HG02885 (cell line): ENCODE data around the gene NFIA.

Experiments
- ATAC-seq: cut with Tn5 transposase; IDR thresholded peaks from one replicate; pipeline ENCODE4 v1.9.1; 2021; ENCODE audit warnings: mild to moderate bottlenecking; ENCODE audit not compliant: unreplicated experiment, poor library complexity

The NFIA gene

DNA sequence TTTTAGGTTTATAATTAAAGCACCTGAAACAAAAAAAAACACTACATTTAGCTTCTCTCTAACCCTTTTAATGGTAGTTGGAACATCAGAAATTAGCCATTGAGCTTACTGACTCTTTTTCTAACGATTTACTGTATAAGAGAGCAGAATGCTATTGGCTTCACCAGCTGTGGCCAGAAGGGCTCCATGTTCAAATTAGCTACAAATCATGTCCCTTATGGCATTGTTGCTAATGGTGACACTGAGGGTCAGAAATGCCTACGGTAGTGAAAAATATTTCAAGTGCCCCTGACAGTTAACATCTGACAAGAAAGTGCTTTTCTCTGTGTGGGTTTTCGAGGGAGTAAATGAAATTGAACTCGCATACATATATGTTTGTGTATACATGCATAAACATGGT, 232.7 kb downstream of the NFIA start:
- ATAC-seq = no peak

DNA sequence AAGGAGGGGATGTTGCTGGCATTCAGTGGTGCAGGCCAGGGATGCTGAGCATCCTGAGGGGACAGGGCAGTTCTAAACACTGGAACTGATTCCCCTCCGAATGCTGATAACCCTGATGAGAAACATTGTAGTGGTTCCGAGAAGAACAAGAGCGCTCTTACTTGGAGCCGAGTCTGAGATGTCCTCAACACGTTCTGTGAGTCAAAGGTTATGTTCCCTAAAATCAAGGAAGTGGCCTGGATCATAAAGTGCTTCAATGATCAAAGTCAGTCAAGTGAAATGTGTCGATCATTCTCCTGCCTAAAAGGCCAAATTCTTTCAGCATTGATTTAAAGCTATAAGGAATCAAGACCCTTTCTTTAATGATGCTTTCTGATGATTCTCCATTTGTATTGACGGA, 234.1 kb downstream of the NFIA start:
- no peak for ATAC-seq

DNA sequence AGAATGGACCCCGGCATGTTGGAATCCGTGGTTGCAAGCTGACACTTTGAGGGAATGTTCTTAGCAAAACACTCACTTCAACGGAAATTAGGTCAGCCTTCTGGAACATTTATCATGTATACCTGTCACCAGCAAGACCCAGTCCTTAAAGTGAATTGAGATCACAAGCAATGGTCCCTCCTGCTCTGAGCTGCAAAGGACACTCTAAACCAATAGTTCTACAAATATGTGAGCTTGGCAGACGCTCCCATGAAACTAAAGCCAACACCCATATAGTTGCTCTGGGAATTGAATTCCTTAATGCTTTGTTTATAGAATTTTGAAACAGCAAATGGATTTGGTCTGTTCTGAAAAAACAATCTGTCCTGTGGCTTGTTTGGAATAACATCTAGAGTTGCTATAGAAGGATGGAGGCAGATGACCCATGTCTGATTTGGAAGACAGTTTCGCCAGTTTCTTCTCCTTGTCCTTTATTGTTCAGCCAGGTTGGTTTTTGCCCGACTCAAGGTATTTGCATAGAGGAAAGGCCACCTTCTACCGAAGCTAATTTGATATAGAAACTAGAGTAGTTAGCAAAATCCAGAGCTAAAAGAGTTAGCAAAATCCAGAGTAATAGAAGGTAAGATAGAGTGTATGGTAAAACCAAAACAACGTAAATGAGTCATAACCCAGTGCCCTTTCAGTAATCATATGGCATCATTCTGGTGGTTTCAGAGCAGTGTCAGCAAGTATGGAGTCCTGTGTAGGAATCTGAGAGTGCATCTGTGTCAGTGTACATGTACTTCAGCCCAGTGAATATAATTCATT, 236.2 kb downstream of the NFIA start:
- ATAC-seq = peak; percentile 99

DNA sequence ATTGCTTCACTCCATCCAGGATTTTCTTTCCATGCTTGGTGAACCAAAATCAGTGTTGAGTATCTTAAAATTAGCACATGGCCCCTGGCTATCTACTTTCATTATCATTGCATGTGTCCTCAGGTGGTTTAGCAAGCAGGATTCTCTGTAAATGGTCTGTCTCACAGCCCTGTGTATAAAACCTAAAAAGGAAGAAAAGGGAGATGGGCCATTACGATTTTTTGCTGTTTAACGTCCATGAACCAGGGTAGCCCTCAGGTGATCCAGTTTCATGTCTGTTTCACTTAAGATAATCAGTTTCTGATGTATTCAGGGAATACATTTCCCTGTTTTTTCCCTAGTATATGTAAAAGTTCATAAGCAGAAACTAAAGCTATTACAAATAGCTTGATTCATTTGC, 238.2 kb downstream of the NFIA start:
- ATAC-seq = no peak

DNA sequence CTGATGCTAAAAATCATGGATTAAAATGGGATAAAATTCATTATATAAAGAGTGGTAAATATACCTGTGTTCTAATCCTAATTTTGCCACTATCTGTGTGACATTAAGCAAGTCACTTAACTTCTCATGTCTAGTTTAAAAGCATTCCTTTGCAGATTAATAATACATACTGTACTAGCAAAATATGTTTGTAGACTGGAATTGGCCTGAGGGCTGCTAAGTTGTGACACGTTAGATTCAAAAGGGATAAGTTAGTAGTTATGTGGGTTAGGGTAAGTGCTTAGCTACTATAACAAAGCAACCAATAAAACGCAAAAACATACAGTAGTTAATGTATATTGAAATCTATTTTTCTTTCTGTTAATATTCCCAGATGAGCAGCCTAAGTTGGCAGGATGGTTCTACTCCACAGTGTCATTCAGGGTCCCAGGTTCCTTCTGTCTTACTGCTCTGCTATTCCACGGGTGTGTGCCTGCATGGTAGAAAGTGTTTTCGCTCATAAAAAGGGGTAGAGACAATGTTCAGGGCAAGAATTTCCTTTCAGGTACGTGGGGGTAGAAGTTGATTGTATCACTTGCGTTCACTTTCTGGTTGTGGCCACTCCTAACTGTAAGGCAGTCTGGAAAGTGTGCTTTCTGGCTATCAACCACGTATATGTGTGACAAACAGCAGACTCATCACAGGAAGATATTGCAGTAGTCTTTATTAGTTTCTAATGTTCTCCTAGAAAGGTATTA, 239.8 kb downstream of the NFIA start:
- no peak for ATAC-seq

DNA sequence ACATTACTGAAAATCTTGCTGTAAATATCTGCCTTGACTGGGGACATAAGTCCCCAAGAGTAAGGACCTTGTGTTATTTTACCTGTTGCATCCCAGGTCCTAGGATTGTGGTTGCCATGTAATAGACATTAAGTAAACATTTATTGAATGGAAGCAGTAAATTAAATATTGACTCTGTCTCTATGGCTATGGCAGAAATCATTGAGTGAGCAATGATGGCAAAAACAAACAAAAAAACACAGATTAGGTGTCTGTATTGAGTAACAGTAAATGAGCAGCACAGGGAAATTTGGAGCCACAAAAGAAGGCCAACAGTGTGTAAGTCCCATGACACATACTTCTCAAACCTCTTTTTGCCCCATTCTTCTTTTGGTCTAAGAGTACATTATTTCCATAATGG, 240.4 kb downstream of the NFIA start:
- no peak for ATAC-seq

DNA sequence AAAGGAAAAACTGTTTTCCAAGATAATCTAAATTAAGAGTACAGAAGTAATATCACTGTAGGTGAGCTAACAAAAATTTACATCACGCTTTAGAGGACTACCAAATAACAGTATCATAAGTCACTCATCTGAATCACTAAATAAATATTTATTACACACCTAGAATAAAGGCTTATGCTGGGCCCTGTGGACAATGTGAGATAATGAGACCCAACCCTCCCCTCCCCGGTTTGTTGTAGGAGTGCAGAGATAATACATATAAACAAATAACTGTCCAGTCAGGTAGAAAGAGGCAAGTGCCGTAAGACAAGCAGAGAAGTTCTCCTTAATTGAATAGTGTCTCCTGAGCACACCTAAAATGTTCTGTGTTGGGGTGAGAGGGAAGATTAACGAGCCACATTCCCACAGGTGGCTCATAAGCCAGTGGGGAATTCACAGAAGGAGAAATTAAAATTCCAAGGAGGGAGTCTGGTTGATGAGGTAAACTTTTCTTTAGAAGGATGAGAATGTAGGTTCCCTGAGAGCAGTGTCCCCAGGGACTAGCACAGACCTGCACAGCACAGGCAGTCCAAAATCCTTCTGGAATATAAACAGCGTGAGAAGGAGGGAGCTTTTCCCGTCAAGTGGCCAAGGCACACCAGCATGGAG, 241.4 kb downstream of the NFIA start:
- no peak for ATAC-seq

DNA sequence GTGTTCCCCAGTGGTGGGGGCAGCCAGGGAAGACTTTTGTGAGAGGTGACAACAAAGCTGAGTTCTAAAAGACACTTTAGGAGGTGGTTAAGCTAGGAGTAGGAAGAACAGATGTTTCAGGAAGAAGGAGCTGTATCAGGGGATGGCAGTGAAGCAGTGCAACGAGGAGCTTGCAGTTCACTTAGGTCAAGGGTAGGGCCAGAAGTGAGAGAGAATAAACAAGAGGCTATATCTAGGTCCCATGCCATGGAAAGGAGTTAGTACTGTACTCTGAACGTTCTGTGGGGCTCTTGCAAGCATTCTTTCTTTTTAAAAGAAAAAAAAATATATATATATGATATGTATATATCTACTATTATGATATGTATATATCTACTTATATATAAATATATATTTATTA, 244.4 kb downstream of the NFIA start:
- no peak for ATAC-seq

DNA sequence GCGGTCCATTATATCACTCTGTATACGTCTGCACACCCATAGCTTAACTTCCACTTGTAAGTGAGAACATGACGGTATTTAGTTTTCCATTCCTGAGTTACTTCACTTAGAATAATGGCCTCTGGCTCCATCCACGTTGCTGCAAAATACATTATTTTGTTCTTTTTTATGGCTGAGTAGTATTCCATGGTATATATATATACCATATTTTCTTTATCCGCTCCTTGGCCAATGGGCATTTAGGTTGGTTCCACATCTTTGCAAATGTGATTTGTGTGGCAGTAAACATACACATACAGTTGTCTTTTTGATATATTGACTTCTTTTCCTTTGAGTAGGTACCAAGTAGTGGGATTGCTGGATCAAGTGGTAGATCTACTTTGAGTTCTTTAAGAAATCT, 245.1 kb downstream of the NFIA start:
- ATAC-seq = no peak

DNA sequence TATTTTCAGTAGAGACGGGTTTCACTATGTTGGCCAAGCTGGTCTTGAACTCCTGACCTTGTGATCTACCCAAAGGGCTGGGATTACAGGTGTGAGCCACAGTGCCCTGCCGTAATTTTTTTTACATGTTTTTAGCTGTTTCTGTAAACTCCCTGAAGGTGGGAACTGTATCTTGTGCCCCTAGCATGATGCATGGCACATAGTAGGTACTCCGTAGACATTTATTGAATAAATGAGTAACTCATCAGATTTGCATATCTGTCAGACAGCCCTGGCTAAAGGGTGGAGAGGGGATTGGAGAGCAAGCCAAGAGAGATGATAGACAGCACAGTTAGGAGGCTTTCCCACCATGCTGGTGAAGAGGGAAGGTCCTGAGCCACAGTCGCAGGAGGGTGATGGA, 247.2 kb downstream of the NFIA start:
- no peak for ATAC-seq

DNA sequence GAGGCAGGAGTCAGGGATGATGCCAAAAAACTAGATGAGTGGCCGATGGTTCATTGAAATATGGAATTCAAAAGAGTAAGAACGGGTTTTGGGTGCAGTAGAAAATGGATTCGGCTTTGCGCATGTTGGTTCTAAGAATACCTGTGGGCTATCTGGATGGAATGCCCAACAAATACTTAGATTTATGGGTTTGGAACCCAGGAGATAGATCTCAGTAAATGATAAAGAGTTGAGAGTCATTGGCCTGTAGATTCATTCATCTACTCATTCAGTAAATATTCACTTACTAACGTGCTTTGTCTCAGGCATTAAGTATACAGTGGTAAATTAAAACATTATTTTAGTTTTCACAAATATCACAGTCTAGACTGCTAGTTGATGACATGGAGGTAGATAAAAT, 247.7 kb downstream of the NFIA start:
- no peak for ATAC-seq

DNA sequence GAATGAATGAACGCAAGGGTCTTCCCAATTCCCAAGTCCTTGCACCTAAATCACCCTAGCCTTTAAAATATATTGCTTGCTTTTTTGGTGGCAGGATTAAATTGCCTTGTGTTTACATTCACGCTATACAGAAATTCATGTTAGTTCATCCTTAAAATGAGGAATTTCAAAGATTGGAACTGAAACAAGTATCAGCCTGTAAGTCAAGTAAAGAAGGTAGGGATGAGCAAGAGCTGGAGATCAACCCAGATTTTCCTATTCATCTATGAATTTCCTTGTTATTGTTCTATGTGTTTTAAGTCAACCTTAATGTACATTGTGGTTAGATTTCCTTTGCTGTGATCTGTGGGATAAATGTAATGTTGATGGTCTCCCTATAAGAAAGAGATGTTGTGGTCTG, 248.2 kb downstream of the NFIA start:
- no peak for ATAC-seq

DNA sequence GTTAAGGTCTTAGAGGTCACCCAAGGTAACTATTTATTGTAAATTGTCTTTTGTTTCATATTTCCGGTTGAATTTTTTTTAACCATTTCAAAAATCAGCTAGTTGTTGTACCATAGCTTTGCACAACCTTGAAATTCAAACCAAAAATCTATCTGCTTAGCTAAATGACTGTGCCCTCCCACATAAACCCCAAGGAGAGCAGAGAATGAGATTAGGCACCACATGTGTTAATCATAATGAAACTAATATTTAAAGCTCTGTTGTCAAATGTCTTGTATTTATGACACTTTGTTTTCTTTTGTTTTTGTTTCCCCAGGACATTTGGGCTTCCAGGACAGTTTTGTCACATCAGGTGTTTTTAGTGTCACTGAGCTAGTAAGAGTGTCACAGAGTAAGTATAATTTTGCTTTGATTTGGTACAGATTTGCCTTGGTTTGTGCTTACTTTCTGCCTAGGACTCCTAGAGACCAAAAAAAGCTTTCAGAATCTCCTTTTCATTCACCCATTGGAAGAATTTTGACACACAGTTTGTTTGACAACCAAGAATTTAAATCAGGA, 249.9 kb downstream of the NFIA start:
- peak; percentile 99 for ATAC-seq

DNA sequence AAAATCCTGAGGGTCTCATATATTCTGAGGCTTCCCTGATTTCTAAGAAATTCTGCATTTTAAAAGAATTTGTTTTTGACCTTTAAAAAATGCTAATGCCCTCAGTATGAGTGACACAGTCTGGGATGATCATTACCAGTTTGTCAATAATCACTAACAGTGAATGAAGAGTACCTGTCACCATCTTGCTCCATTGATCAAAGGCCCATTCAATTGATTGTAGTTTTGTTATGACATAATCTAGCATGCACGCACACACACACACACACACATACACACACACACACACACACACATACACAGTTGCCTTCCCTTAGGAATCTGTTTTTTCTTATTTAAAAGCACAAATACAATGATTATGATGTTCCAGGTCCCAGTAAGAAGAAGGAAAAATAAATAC, 250.4 kb downstream of the NFIA start:
- ATAC-seq = no peak

DNA sequence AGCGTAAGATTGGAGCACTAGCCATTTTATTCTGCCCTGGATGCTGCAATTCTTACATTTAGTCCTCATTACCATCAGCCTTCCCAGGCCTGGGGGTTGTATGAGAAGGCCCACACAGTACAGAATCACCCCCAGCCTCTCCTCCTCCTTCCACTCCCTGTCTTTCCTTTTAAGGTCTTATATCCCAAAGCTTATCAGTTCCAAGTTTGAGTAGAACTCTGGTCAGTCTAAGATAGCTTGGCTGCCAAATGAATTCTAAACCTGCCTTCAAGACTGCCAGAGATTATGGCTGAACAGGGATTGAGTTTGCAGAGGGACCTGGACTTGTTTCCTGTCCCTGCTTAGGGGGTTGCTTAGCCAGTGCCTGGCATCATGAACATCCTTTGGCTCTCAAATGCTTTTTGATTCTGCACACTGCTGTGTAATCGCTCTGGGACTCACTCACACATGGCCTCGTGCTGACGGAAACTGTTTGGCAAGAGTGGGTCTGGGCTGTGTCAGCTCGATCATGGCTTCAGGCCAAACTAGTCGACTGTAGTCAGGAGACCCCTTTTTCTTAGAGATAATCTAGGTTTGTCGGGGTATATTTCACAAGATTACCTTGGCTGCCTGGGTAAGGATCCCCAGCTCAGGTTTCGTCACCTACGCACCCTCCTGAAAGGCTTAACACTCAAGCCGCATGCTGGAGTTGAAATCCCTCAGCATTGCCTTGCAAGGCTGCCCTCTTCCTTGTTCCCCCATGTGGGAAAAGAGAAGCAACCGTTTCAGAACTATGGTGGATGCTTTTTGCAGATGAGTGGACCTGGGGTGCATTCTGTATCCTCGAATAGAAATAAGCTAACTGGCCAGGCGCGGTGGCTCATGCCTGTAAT, 252.6 kb downstream of the NFIA start:
- no peak for ATAC-seq

DNA sequence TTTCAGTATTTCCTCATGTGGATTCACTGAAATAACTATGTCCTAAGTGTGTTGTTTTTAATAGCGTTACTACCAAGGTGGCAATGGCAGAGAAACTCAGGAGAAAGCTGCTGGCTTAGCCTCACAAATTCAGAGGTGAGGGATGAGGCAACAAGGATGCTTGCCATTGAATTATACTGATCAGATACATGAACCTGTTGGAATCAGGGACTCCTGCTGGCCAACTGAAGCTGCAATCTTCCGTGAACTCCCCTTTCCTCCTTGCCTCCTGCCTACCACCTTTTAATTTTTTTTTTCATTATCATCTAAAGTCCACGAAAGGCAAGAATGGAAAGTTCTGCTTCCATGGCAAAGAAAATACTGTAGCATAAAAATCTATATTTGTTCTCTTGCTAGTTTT, 254.7 kb downstream of the NFIA start:
- no peak for ATAC-seq

DNA sequence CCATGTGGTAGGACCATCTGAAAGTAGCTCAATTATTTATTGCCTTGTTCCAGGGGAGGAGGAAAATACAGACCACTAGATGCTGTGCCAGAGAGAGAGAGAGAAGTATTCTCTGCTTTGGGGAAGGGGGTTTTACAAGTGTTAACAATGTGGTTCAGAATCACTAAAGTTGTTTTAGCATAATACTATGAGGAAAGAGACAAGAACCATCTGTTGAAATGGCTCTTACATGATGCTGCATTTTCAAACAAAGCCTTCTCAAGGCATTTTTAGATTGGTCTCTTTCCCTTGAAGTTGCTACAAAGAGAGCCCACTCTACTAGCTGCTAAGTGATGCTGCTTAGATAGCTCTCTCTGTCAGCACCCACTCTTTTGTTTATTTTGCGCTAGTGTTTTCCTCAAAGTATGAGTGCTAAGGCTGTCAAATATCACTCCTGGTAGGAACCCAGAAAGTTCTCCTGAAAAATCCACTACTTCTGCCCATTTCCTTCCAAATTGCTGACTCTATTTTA, 255.1 kb downstream of the NFIA start:
- no peak for ATAC-seq

DNA sequence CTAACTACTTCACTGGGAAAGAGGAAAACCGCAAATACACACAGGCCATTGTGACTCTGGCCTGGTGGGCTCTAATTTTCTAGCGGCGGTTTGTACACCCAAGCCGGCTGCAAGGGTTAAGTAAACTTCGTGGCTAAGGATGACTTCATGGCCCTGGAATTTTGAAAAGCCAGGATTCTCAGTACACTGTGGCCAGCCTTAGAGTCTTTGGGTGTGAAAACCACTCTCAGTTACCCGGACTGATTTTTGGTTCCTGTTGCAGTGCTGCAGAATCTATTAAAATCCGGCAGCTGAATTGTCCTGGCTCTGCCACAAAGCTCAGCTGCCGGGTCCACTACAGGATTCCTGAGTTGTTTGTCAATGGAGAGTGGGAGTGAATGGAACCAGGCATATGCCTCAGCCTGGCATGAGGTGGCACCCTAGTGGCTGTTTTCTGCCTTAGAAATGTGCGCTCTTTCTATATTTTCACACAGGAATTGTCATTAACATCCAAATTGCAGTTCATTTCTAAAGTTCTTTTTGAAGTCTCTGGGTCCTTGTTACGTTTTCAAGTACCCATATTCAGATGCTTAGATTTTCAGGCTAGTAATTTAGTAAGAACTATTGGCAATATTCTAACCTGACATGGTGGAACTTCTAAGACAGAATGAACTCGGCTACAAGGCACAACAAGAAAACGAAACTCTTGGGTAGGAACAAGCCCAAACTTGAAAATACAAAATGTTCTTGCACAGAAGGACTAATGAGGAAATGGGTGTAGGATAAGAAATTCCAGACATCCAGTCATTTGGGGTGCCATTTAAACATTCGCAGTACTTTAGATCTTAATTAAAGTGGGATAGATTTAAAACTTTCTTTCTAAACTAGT, 255.9 kb downstream of the NFIA start:
- ATAC-seq = no peak

DNA sequence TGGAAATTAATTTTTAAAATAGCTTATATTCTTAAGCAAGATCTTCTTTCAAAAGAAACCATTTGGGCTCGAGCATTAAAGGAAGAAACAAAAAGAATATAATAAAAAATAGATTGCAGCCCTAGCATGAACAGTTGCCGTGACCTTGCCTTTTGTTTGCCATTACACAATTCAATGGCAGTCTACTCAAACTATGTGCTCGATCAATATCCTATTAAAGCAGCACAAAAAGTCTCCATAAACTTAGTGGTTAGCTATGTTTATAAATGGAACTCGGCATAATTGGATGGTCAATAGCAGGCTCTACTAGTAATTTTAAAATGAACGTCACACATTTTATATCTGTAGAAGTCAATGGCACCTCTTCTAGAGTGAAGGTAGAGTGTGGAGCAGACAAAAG, 256.5 kb downstream of the NFIA start:
- no peak for ATAC-seq
